IPS-11a (cell line): ENCODE measurements around the gene RHBDL1.
A peak's percentile ranks its signal among the peaks of the same experiment; 100 is the strongest.

Source experiments
- H3K4me3 ChIP-seq: one replicate; pipeline ENCODE4 v1.5.1; 2013; ENCODE audit warnings: low read depth, low read length, control low read depth

Gene RHBDL1

GRCh38 chr16:716768-717325 is 41.4 kb downstream of the RHBDL1 start:
- H3K4me3 ChIP-seq = no peak overlapping the region

DNA sequence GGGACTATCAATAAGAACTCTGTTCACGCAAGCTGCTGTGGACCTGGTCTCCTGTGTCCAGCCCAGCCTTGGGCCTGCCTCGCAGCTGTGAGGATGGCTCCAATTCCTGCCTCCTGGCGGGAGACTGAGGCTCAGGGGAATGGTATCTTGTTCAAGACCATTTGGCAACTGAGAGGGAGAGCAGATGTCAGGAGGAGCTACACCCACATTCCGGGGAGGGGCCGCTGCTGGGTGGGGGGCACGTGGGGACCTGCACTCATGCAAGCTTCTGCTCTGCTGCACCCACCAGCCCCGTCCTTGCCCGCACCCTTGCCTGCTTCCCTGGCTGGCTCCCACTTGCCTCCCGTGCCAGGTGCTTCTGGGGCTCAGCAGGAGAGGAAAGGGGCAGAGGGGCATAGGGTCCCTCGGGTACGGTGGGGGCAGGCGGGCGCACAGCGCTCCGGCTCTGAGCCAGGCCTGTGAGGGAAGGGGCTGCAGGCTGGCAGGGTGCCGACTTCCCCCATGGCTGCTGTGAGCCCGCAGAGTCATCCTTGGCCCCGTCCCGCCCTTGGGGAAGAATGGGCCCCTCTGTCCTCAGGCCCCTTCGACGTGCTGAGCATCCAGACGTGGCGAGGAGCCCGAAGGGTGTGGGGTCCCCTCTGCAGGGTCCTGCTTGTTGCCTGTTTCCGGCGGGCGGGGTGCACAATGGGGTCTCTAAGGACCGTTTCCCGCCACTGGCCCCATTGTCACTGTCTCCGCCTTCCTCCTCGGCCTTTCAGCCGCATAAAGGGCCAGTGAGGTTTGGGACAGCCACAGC is 42.2 kb downstream of the RHBDL1 start:
- no peak overlapping the region for H3K4me3 ChIP-seq

GRCh38 chr16:718389-718788 is 42.9 kb downstream of the RHBDL1 start:
- H3K4me3 ChIP-seq = no peak overlapping the region

DNA sequence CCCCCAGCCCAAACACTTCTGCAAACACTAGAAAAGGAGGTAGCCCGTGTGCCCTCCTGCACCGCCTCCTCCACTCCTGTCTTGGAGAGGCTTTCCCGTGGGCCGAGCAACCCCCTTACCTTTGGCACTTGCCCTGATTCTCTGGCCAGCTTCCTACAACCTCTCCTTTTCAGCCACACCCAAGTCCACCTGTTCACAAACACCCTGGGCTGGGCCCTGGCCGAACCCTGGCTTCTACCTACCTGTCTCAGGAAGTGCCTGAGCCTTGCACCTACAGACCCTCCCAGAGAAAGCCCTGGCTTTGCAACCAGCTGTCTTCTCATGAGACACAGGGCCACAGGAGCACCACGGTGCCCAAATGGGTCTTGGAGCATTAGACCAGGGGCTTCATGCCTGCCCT is 43.5 kb downstream of the RHBDL1 start:
- H3K4me3 ChIP-seq = no peak overlapping the region

DNA sequence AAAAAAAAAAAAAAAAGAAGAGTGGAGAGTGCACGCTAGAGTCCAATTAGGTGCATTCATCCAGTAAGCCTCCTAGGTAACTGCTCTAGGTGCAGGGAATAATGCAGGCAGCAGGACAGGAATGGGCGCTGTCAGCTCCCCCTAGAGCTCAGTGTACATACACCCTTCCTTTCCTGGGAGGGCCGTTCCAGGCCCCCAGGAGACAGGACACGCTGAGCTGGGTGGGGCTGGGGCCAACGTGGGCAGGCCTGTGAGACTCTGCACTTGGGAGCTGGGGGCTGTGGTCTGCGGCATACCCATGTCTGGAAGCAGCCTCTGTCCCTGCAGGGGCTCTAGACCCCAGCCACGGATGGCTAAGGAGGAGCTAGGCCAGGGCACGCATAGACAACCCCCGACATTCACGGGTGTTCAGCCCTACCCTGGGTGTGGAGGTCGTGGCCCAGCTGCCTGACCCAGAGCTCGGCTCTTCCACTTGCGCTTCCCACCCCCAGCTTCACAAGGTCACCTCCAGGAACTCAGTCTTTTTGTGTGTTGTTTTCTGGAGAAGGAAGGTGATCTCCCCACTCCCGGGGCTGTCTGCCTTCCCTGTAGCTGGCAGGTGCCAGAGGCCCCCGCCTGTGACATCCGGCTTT is 44.5 kb downstream of the RHBDL1 start:
- peak overlapping the region; percentile 73 for H3K4me3 ChIP-seq

GRCh38 chr16:720447-720989 is 45.0 kb downstream of the RHBDL1 start:
- peak overlapping the region; percentile 73 for H3K4me3 ChIP-seq

DNA sequence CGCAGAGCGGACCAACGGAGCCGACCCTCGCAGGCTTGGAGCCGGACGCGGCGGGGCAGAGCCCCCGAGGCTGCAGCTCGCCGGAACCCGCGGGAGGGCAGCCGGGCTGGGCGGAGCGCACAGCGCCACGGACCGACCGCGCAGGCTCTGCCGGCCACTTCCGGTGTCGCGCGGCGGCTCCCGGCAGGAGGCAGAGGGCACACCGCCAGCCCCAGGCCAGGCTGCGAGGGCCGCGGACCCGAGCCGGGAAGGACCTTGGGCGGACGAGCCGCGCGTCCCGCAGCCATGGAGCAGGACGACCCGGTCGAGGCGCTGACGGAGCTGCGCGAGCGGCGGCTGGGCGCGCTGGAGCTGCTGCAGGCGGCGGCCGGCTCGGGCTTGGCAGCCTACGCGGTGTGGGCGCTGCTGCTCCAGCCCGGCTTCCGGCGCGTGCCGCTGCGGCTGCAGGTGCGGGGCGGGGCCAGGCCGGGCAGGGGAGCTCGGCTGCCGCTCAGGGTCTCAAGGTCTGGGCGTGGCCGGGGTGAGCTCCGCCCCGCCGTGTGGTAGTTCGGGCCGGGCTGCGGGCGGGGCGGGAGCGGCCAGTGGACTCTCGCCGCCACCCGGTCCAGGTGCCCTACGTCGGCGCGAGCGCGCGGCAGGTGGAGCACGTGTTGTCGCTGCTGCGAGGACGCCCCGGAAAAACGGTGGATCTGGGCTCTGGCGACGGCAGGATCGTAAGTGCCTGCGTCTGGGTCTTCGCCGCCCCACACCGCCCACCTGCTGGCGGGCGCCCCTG is 45.7 kb downstream of the RHBDL1 start, which contains the start of gene ANTKMT:
Gene ANTKMT (plus strand): TSS at position 157 of the 775 bp plus-strand sequence. CDS start 129 bp downstream, at position 286.
- peak within 1 kb of the TSS; percentile 73 for H3K4me3 ChIP-seq

DNA sequence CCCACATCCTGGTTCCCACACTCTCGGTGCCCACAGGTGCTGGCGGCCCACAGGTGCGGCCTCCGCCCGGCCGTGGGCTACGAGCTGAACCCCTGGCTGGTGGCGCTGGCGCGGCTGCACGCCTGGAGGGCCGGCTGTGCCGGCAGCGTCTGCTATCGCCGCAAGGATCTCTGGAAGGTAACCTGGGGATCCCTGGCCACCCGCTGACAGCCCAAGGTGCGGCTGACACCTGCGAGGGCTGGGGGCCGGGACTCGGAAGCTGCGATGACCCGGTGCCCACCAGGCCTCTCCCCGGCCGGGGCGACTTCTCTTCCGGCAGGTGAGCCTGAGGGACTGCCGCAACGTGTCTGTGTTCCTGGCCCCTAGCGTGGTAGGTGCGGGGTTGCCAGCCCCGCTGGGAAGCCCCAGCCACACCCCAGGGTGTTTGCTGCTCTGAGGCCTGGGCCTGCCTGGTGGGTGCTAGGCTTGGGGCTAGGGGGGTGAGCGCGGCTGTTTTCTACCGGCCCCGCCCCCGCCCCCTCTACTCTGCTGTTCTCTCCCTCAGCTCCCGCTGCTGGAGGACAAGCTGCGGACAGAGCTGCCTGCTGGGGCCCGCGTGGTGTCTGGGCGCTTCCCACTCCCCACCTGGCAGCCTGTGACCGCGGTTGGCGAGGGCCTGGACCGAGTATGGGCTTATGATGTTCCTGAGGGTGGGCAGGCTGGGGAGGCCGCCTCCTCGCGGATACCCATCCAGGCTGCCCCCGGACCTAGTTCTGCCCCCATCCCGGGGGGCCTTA is 46.5 kb downstream of the RHBDL1 start:
- H3K4me3 ChIP-seq = no peak overlapping the region

- no peak overlapping the region for H3K4me3 ChIP-seq
Observed at GRCh38 chr16:722835-723633, 47.6 kb downstream of the RHBDL1 start.

DNA sequence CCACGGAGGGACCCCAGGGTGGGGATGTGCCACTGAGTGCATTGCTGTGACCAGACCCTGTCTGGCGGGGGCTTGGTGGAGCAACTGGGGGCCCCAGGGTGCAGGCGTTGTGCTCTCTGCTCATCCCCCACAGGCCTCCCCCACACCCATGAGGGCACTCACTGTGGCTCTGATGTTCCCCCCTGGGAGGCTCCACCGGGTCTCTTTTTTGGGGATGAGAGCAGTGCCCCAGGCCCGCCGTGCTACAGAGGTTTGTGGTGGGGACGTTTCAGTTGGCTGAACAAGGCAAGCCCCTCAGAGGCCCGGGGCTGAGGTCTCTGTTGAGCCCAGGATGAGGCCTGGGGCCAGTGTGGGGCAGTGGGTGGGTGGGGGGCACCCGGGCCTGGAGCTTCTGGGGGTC is 48.2 kb downstream of the RHBDL1 start:
- H3K4me3 ChIP-seq = no peak overlapping the region

DNA sequence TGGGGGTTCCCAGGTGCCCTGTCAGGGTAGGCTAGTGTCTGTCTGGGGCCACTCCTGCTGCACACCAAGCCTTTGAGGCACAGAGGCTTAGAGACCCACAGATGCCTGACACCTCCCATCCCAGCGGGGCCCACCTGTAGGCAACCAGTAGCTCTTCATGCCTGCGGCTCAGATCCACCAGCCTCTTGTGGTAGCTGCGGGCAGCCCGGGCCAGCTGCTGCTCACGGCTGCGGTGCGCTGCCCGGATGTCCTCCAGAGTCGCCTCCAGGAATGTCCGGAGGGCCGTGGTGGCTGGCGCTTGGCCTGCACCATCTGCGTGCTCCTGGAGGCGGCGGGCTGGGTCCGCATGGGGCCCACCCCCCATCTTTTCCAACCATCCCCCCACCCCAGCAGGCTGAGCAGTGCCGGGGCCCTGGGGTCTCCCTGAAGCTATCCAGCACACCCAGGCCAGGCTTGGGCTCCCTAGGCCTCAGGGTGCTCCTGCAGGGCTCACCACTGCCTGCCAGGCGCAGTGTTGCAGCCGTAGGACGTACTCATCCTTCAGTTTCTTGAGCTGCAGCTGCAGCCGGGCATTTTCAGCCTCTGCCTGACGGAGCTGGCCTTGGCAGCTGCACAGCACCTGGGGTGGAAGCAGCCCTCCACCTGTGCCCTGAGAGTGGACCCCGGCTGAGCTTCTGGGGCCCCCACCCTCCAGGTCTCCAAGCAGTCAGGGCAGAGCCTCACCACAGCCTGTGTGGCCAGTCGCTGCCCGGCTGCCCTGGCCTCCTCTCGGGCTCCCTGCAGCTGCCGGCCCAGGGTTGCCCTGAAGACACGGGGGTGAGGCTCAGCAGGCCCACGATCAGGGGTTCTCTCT is 48.9 kb downstream of the RHBDL1 start:
- no peak overlapping the region for H3K4me3 ChIP-seq

DNA sequence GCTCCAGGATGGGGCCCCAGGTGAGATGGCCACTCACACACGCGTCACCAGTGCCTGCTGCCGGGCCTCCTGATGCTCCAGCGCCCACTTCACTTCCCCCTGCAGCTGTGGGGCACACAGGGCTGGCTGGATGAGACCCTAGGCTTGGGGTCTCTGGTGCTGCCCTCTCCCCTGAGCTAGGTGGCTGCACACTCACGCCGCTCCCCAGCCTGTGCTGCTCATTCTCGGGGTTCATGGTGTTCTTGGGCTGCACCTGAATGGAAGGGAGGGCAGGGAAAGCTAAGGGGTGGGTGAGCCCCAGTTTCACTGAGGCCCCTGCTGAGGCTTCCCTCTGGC is 49.5 kb downstream of the RHBDL1 start:
- H3K4me3 ChIP-seq = no peak overlapping the region

GRCh38 chr16:725463-726187 is 50.2 kb downstream of the RHBDL1 start:
- no peak overlapping the region for H3K4me3 ChIP-seq

DNA sequence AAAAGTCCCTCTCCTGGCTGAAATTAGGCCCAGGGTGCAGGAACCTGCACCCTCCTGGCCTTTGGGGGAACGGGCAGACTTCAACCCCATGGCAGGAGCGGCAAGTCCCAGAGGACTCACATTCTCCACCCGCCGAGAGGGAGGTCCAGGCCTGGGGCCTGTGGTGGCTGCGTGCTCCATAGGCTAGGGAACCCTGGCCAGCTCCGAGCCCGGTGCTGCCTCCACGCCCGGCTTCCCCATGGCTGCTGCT is 50.6 kb downstream of the RHBDL1 start:
- peak overlapping the region; percentile 31 for H3K4me3 ChIP-seq

- peak within 1 kb of the TSS; percentile 50 for H3K4me3 ChIP-seq
Observed at GRCh38 chr16:726438-727290, 51.2 kb downstream of the RHBDL1 start, which contains the start of the genes CCDC78 and HAGHL. Gene CCDC78 (minus strand): TSS chr16:726443. CDS start chr16:726367, 76 bp downstream. Gene HAGHL (plus strand): TSS chr16:727106. CDS start chr16:727510, 404 bp downstream.

DNA sequence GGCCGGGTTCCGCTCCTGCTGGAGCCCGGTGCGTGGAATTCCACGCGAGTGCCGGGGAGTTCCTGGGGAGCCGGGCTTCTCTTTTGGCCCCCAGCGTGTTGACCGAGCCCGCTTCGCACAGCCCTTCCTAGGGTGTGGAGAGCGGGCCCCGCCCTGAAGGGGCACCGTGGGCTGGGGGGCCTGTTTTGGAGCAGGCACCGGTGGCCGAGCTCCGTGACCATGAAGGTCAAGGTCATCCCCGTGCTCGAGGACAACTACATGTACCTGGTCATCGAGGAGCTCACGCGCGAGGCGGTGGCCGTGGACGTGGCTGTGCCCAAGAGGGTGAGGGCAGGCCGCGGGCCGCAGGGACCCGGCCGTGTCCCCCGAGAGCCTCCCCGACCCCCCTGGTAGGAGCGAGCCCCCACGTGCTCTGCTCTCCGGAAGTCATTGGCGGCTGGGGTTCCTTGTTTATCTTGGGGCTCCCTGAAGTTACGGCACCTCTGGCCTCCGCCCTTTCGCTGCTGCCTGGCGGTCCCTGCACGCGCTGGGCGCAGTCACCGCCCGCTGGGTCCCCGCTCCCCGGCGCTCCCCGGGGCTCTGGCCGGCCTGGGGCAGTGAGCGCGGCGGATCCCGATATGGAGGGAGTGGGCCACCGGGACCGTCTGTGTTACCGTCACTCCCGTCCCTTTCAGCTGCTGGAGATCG is 52.0 kb downstream of the RHBDL1 start:
- peak overlapping the region; percentile 50 for H3K4me3 ChIP-seq
